ENCODE results near the gene NDUFS6.

The NDUFS6 gene

GRCh38 chr5:1819458-1819857, 18.3 kb downstream of the NDUFS6 start:
- no peak for DNase-seq

- no peak for DNase-seq
Observed at GRCh38 chr5:1820381-1820780, 19.2 kb downstream of the NDUFS6 start.

- no peak for DNase-seq
Observed at GRCh38 chr5:1820926-1821325, 19.7 kb downstream of the NDUFS6 start.

- no peak for DNase-seq
Observed at GRCh38 chr5:1821862-1822261, 20.7 kb downstream of the NDUFS6 start.

- DNase-seq, result no peak
Observed at GRCh38 chr5:1823381-1824034, 22.3 kb downstream of the NDUFS6 start.

- no peak for DNase-seq
Observed at GRCh38 chr5:1824109-1824821, 23.1 kb downstream of the NDUFS6 start.

GRCh38 chr5:1824903-1825841, 24.0 kb downstream of the NDUFS6 start:
- DNase-seq, result no peak

GRCh38 chr5:1826235-1826980, 25.2 kb downstream of the NDUFS6 start:
- DNase-seq, result no peak

- no peak for DNase-seq
Observed at GRCh38 chr5:1827025-1827885, 26.0 kb downstream of the NDUFS6 start.

GRCh38 chr5:1827886-1828397, 26.7 kb downstream of the NDUFS6 start:
- DNase-seq, result no peak

GRCh38 chr5:1830571-1831228, 29.5 kb downstream of the NDUFS6 start:
- no peak for DNase-seq

GRCh38 chr5:1831257-1831656, 30.1 kb downstream of the NDUFS6 start:
- no peak for DNase-seq

GRCh38 chr5:1831677-1832313, 30.6 kb downstream of the NDUFS6 start:
- no peak for DNase-seq

GRCh38 chr5:1832511-1833250, 31.5 kb downstream of the NDUFS6 start:
- no peak for DNase-seq

GRCh38 chr5:1833264-1834021, 32.2 kb downstream of the NDUFS6 start:
- no peak for DNase-seq

GRCh38 chr5:1834022-1834551, 32.9 kb downstream of the NDUFS6 start:
- no peak for DNase-seq

GRCh38 chr5:1834721-1835429, 33.7 kb downstream of the NDUFS6 start:
- DNase-seq, result no peak

- DNase-seq, result no peak
Observed at GRCh38 chr5:1835431-1835830, 34.2 kb downstream of the NDUFS6 start.
